HepG2 (cell line): ENCODE measurements around the gene TREM1. TPM values are rescaled to one million over a fixed set of nuclear protein-coding genes. Genes with fewer than 3 reads are reported as not detected.

Experiments used
- ASH2L ChIP-seq: fragments of 300-600, 200-600 bp; sonication (generic); IDR thresholded peaks from 2 replicates; pipeline ENCODE4 v1.7.0; 2017; ENCODE audit warnings: low read depth, mild to moderate bottlenecking, moderate library complexity, mixed read lengths, low read length; ENCODE audit not compliant: insufficient read length
- ELF4 ChIP-seq: sonication (generic); formaldehyde crosslinking; IDR thresholded peaks from 2 replicates; pipeline ENCODE4 v1.5.0; 2020; ENCODE audit warnings: missing genetic modification reagents, mild to moderate bottlenecking, moderate library complexity, borderline replicate concordance
- EZH2 ChIP-seq: conservative IDR thresholded peaks from 2 replicates; pipeline ENCODE4 v1.6.1; 2012; ENCODE audit warnings: mild to moderate bottlenecking, low read depth, low read length, moderate library complexity
- FOSL2 ChIP-seq: sonication (generic); formaldehyde crosslinking; IDR thresholded peaks from 2 replicates; pipeline ENCODE4 v1.4.0; 2020; ENCODE audit warnings: missing genetic modification reagents
- HOXA5 ChIP-seq: sonication (generic); formaldehyde crosslinking; IDR thresholded peaks from 2 replicates; pipeline ENCODE4 v1.4.0; 2020; ENCODE audit warnings: missing genetic modification reagents
- IRF2 ChIP-seq: IDR thresholded peaks from 2 replicates; pipeline ENCODE4 v1.6.1; 2018; ENCODE audit warnings: missing genetic modification reagents, missing compliant biosample characterization
- KDM2A ChIP-seq: sonication (generic); formaldehyde crosslinking; IDR thresholded peaks from 2 replicates; pipeline ENCODE4 v1.4.0; 2020; ENCODE audit warnings: low read depth, missing genetic modification reagents, borderline replicate concordance
- MYNN ChIP-seq: sonication (generic); formaldehyde crosslinking; IDR thresholded peaks from 2 replicates; pipeline ENCODE4 v1.4.0; 2020; ENCODE audit warnings: mild to moderate bottlenecking, low read depth, missing genetic modification reagents
- NR2F1 ChIP-seq, 2 experiments: fragments of 450-650 bp in 1 of 2; formaldehyde crosslinking in 1 of 2; IDR thresholded peaks; 2 replicates each; pipeline versions ENCODE4 v1.5.0 to v1.6.1; 2016 to 2020; ENCODE audit warnings: mild to moderate bottlenecking in 1 of 2, missing compliant biosample characterization in 1 of 2, missing genetic modification reagents in 1 of 2, moderate library complexity in 1 of 2
- NR3C1 ChIP-seq: sonication (generic); formaldehyde crosslinking; IDR thresholded peaks from 2 replicates; pipeline ENCODE4 v1.4.0; 2020; ENCODE audit warnings: missing genetic modification reagents
- PCBP2 ChIP-seq: fragments of 200-400 bp; formaldehyde crosslinking; optimal IDR thresholded peaks from 2 replicates; pipeline ENCODE3; 2018; ENCODE audit warnings: low read length, low read depth; ENCODE audit not compliant: poor library complexity, severe bottlenecking
- YEATS2 ChIP-seq: sonication (generic); formaldehyde crosslinking; IDR thresholded peaks from 2 replicates; pipeline ENCODE4 v1.4.0; 2020; ENCODE audit warnings: missing genetic modification reagents, borderline replicate concordance
- ZC3H13 ChIP-seq: sonication (generic); formaldehyde crosslinking; IDR thresholded peaks from 2 replicates; pipeline ENCODE4 v1.8.1; 2023; ENCODE audit warnings: mild to moderate bottlenecking, missing genetic modification reagents, moderate library complexity
- ZNF326 ChIP-seq: sonication (generic); formaldehyde crosslinking; IDR thresholded peaks from 2 replicates; pipeline ENCODE4 v1.4.0; 2020; ENCODE audit warnings: missing genetic modification reagents, borderline replicate concordance
- ZNF678 ChIP-seq: sonication (generic); formaldehyde crosslinking; IDR thresholded peaks from 2 replicates; pipeline ENCODE4 v1.4.0; 2020; ENCODE audit warnings: mild to moderate bottlenecking, missing genetic modification reagents
- ZNF768 ChIP-seq: sonication (generic); formaldehyde crosslinking; IDR thresholded peaks from 2 replicates; pipeline ENCODE4 v1.4.0; 2020; ENCODE audit warnings: missing genetic modification reagents
- ZNF879 ChIP-seq: sonication (generic); formaldehyde crosslinking; IDR thresholded peaks from 2 replicates; pipeline ENCODE4 v1.8.1; 2023; ENCODE audit warnings: missing genetic modification reagents
- polyA plus RNA-seq, 8 experiments: library from polyadenylated mRNA; depleted of rRNA in 3 of 8; stranded (reverse) in 7 of 8; unstranded in 1 of 8; fragments of >200 nt; fragmentation: Illumina TruSeq in 4 of 8; extraction: Trizol in 4 of 8; gene quantifications; 2 replicates each; pipeline versions ENCODE4 v1.2.1 to v1.2.3, GENCODE V29; 2011 to 2016; ENCODE audit warnings: low read depth in 4 of 8, missing spikeins in 1 of 8, mixed read lengths in 1 of 8; ENCODE audit not compliant: insufficient read depth in 1 of 8
- total RNA-seq, 5 experiments: library from RNA; depleted of rRNA; stranded (reverse); fragments of >200 nt; fragmentation: Illumina TruSeq; extraction: Trizol; gene quantifications; 2 replicates each; pipeline ENCODE4 v1.2.3, GENCODE V29; 2016; ENCODE audit warnings: low read depth in 1 of 5
- TF ChIP-seq, protein P1 (sequence below): sonication (generic); formaldehyde crosslinking; IDR thresholded peaks from 2 replicates; pipeline ENCODE4 v1.4.0; 2020; ENCODE audit warnings: missing genetic modification reagents
- TF ChIP-seq, protein P2 (sequence below): conservative IDR thresholded peaks from 2 replicates; pipeline ENCODE4 v1.6.1; 2018; ENCODE audit warnings: missing genetic modification reagents
- TF ChIP-seq, protein P3 (sequence below): sonication (generic); formaldehyde crosslinking; IDR thresholded peaks from 2 replicates; pipeline ENCODE4 v1.8.1; 2023; ENCODE audit warnings: mild to moderate bottlenecking, missing genetic modification reagents
- TF ChIP-seq, protein P4 (sequence below): sonication (generic); formaldehyde crosslinking; IDR thresholded peaks from 2 replicates; pipeline ENCODE4 v1.4.0; 2020; ENCODE audit warnings: missing genetic modification reagents
- TF ChIP-seq, protein P5 (sequence below): sonication (generic); formaldehyde crosslinking; IDR thresholded peaks from 2 replicates; pipeline ENCODE4 v1.8.0; 2022; ENCODE audit warnings: missing genetic modification reagents, mild to moderate bottlenecking, inconsistent platforms, borderline replicate concordance

Gene TREM1
- total and polyA plus RNA-seq, 2 of the 13 experiments (the other 11 are each of a cell fraction or from before 2014, with no cell fraction given): 0.49 TPM; not detected in 1

DNA sequence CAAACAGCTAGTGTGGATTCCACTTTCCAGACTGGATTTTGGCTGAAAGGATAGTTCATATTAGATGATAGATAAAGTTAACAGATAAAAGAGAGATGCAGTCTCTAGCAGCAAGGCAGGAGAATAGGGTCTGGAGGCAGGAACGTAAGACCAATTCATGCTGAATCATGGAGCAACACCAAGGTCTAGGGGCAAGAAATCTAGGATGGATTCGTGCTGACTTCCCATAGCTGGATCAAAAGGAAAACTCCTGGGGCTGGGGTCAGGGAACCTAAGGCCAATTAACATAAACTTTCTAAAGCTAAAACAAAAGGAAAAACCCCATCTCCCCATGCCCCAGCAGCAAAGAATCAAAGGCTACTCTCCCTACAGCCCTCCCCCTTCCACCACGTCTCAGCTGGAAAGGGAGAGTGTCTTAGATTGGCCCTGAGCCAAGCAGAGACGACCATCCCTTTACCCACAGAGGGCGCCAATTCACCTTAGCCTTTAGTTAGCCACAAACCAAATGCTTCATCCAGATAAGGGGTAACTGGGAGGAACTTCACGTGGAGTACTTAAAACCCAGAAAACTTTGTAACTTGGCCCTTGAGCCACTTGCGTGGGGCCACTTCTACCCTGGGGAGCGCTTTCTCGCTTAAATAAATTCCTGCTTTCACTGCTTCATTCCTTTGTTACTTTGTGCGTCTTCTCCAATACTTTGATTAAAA is 7.6 kb downstream of the TREM1 start (continued):
- TF ChIP-seq ASH2L: no peak
- no peak for TF ChIP-seq ZNF326
- TF ChIP-seq ZNF678: no peak
- TF ChIP-seq MYNN (CRISPR knock-in tag): no peak
- TF ChIP-seq, protein P1, sequence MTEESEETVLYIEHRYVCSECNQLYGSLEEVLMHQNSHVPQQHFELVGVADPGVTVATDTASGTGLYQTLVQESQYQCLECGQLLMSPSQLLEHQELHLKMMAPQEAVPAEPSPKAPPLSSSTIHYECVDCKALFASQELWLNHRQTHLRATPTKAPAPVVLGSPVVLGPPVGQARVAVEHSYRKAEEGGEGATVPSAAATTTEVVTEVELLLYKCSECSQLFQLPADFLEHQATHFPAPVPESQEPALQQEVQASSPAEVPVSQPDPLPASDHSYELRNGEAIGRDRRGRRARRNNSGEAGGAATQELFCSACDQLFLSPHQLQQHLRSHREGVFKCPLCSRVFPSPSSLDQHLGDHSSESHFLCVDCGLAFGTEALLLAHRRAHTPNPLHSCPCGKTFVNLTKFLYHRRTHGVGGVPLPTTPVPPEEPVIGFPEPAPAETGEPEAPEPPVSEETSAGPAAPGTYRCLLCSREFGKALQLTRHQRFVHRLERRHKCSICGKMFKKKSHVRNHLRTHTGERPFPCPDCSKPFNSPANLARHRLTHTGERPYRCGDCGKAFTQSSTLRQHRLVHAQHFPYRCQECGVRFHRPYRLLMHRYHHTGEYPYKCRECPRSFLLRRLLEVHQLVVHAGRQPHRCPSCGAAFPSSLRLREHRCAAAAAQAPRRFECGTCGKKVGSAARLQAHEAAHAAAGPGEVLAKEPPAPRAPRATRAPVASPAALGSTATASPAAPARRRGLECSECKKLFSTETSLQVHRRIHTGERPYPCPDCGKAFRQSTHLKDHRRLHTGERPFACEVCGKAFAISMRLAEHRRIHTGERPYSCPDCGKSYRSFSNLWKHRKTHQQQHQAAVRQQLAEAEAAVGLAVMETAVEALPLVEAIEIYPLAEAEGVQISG: no peak
- no peak for TF ChIP-seq NR2F1 (CRISPR knock-in tag; IDR thresholded peaks at IDR 0.05)
- no peak for TF ChIP-seq HOXA5 (CRISPR knock-in tag)
- TF ChIP-seq ZNF768 (CRISPR knock-in tag): no peak
- peak; percentile 39; the same call in 1 of the 2 replicates for TF ChIP-seq KDM2A (CRISPR knock-in tag)
- no peak for TF ChIP-seq NR3C1
- TF ChIP-seq PCBP2: no peak
- 0 out of 2 replicates have a peak, but pooled peaks have one; percentile 24 for TF ChIP-seq YEATS2 (CRISPR knock-in tag)
- TF ChIP-seq IRF2: 0 out of 2 replicates have a peak, but pooled peaks have one; percentile 42
- TF ChIP-seq FOSL2 (CRISPR knock-in tag): no peak
- TF ChIP-seq ZC3H13 (CRISPR knock-in tag): no peak
- no peak for TF ChIP-seq ELF4 (CRISPR knock-in tag)
- TF ChIP-seq, protein P2, sequence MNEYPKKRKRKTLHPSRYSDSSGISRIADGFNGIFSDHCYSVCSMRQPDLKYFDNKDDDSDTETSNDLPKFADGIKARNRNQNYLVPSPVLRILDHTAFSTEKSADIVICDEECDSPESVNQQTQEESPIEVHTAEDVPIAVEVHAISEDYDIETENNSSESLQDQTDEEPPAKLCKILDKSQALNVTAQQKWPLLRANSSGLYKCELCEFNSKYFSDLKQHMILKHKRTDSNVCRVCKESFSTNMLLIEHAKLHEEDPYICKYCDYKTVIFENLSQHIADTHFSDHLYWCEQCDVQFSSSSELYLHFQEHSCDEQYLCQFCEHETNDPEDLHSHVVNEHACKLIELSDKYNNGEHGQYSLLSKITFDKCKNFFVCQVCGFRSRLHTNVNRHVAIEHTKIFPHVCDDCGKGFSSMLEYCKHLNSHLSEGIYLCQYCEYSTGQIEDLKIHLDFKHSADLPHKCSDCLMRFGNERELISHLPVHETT (CRISPR knock-in tag): no peak
- TF ChIP-seq, protein P3, sequence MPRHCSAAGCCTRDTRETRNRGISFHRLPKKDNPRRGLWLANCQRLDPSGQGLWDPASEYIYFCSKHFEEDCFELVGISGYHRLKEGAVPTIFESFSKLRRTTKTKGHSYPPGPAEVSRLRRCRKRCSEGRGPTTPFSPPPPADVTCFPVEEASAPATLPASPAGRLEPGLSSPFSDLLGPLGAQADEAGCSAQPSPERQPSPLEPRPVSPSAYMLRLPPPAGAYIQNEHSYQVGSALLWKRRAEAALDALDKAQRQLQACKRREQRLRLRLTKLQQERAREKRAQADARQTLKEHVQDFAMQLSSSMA (CRISPR knock-in tag): no peak
- TF ChIP-seq, protein P4, sequence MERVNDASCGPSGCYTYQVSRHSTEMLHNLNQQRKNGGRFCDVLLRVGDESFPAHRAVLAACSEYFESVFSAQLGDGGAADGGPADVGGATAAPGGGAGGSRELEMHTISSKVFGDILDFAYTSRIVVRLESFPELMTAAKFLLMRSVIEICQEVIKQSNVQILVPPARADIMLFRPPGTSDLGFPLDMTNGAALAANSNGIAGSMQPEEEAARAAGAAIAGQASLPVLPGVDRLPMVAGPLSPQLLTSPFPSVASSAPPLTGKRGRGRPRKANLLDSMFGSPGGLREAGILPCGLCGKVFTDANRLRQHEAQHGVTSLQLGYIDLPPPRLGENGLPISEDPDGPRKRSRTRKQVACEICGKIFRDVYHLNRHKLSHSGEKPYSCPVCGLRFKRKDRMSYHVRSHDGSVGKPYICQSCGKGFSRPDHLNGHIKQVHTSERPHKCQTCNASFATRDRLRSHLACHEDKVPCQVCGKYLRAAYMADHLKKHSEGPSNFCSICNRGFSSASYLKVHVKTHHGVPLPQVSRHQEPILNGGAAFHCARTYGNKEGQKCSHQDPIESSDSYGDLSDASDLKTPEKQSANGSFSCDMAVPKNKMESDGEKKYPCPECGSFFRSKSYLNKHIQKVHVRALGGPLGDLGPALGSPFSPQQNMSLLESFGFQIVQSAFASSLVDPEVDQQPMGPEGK (CRISPR knock-in tag): peak; percentile 48
- no peak for TF ChIP-seq EZH2
- no peak for TF ChIP-seq ZNF879
- TF ChIP-seq, protein P5, sequence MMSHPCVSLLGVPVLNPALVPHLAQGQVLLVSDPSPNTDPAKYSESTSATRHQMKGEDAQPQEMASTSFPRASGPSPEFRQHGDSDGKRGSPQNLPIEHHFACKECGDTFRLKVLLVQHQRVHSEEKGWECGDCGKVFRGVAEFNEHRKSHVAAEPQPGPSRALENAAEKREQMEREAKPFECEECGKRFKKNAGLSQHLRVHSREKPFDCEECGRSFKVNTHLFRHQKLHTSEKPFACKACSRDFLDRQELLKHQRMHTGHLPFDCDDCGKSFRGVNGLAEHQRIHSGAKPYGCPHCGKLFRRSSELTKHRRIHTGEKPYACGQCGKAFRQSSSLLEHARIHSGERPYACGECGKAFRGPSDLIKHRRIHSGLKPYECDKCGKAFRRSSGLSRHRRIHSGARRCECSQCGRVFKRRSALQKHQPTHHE: no peak
